AG09309 (cell line): ENCODE measurements around the gene SNAPC4.

Experiments
- DNase-seq: peaks from one replicate; pipeline ENCODE4 v3.0.0-alpha.2; 2010; ENCODE audit warnings: low read depth
- H3K4me3 ChIP-seq: 2 replicates; pipeline ENCODE4 v1.5.1; 2011; ENCODE audit warnings: mild to moderate bottlenecking, low read depth, low read length, moderate library complexity; ENCODE audit not compliant: control insufficient read depth
- TF ChIP-seq, protein P1 (sequence below): IDR thresholded peaks from 2 replicates; pipeline ENCODE4 v1.5.1; 2011; ENCODE audit warnings: mild to moderate bottlenecking, low read depth, low read length, inconsistent platforms; ENCODE audit not compliant: insufficient read depth, control insufficient read depth; ENCODE audit errors: missing control alignments

The SNAPC4 gene

DNA sequence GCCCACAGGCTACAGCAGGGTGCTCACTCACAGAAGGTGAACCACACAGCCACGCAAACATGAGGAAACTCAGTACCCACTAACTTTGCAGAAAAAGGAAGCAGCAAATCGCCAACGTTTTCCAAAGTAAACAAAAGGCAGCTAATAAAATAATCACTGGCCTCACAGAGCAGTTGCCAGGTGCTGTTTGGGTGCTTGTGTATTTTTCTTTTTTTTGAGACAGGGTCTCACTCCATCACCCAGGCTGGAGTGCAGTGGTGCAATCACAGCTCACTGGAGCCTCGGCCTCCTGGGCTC is 3.8 kb downstream of the SNAPC4 start:
- TF ChIP-seq, protein P1, sequence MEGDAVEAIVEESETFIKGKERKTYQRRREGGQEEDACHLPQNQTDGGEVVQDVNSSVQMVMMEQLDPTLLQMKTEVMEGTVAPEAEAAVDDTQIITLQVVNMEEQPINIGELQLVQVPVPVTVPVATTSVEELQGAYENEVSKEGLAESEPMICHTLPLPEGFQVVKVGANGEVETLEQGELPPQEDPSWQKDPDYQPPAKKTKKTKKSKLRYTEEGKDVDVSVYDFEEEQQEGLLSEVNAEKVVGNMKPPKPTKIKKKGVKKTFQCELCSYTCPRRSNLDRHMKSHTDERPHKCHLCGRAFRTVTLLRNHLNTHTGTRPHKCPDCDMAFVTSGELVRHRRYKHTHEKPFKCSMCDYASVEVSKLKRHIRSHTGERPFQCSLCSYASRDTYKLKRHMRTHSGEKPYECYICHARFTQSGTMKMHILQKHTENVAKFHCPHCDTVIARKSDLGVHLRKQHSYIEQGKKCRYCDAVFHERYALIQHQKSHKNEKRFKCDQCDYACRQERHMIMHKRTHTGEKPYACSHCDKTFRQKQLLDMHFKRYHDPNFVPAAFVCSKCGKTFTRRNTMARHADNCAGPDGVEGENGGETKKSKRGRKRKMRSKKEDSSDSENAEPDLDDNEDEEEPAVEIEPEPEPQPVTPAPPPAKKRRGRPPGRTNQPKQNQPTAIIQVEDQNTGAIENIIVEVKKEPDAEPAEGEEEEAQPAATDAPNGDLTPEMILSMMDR = no peak
- DNase-seq = no peak
- H3K4me3 ChIP-seq = no peak overlapping the region

DNA sequence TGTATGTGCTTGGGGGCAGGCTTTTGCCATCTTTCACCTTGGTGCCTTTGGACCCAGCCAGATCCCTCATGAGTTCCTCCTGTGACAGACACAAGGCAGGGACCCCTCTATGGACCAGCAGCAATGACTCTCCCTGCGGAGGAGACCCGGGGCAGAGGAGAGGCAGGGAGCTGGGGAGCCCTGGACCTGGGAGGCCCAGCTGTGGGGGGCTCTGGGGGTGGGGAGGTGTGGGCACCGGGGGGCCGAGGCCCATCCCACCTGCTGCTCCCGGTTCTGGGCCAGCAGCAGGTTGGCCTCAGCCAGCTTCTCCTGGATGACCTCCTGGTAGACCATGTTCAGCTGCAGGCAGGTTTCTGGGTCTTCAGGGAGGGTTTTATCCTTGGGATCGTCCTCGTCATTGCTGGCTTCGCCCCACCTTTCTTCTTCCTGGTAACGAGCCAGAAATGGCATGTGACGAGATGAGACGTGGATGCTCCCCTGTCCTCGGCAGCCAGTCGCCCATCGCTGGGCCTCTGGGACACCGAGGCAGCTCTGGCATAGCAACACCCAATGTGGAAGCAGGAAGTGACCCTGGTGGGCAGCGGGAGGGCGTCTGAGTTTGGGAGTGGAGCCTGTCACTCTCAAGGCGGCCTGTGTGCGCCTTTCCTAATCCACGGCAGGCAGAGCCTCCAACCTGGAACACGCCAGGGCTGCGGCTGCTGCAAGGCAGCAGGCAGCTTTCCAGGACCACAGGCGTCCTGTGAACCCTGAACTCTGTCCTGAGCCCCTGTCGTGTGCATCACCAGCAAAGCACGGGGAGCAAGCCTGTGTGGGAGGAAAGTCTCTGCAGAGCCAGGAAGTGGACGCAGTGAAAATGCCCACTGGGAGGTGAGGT is 4.4 kb downstream of the SNAPC4 start:
- no peak for DNase-seq
- H3K4me3 ChIP-seq = no peak overlapping the region
- TF ChIP-seq, protein P1 = no peak

DNA sequence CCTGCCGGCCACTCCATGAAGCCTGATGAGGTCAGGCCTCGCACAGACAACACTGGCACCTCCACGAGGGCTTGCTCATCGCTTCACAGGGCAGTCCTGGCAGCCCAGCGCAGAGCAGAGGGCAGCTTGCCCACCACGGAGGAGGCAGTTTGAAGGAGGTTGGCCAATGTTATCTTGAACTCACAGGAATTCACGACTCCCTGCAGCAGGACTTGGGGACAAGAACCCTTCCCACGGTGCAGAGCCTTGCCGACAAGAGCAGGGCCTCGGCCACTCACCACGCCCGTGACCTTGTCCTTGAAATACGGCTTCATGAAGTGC is 5.0 kb downstream of the SNAPC4 start:
- no peak overlapping the region for H3K4me3 ChIP-seq
- TF ChIP-seq, protein P1 = no peak
- no peak for DNase-seq

DNA sequence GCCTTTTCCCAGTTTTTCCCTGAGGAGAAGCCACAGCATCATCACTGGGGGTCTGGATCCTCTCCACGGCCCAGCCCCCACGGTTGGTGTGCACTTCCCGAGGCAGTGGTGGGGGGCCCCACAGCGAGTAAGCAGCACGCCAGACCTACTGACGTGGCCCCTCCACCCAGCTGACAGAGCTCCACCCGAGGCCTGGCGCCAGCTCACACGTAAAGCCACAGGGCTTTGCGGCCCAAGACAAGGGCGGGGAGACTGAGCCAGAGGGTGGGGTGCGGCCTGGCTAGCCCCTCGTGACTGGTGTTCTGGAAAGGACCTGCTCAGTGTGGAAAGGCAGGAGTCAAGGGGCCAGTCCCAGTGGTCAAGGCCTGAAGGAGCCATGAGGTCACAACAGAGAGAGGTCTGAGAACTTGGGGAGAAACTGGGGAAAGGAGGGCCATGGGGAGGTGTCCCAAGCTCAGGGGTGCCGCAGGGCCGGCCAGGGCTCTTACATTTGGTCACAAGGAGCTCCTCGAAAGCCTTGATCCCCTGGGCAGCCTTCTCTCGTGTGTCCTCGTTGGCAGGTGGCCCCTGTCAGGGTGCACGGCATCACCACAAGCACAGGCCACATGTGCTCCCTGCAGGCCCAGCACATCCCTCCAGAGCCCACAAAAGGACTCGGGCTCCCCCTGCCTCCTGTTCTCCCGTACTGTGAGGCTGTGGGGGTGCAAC is 5.5 kb downstream of the SNAPC4 start:
- DNase-seq = no peak

DNA sequence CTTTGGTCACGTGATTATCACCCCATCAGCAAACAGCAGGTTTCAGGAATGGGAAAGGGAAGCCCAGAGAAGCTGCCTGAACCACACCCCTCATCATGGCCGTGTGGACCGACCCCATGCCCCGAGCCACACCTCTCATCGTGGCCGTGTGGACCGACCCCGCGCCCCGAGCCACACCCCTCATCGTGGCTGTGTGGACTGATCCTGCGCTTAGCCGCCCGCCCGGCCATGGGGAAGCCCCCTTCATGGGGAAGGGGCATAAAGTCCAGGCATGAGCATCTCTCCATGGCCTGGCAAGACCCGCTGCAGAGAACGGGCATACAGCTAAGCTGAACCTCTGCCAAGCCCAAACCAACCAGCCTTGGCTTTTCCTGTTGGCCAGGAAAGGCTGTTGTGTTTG is 6.4 kb downstream of the SNAPC4 start:
- DNase-seq = no peak
- TF ChIP-seq, protein P1 = no peak
- H3K4me3 ChIP-seq = no peak overlapping the region

More for the DNA sequence above, 5.5 kb downstream of the SNAPC4 start:
- H3K4me3 ChIP-seq = no peak overlapping the region
- TF ChIP-seq, protein P1 = no peak

DNA sequence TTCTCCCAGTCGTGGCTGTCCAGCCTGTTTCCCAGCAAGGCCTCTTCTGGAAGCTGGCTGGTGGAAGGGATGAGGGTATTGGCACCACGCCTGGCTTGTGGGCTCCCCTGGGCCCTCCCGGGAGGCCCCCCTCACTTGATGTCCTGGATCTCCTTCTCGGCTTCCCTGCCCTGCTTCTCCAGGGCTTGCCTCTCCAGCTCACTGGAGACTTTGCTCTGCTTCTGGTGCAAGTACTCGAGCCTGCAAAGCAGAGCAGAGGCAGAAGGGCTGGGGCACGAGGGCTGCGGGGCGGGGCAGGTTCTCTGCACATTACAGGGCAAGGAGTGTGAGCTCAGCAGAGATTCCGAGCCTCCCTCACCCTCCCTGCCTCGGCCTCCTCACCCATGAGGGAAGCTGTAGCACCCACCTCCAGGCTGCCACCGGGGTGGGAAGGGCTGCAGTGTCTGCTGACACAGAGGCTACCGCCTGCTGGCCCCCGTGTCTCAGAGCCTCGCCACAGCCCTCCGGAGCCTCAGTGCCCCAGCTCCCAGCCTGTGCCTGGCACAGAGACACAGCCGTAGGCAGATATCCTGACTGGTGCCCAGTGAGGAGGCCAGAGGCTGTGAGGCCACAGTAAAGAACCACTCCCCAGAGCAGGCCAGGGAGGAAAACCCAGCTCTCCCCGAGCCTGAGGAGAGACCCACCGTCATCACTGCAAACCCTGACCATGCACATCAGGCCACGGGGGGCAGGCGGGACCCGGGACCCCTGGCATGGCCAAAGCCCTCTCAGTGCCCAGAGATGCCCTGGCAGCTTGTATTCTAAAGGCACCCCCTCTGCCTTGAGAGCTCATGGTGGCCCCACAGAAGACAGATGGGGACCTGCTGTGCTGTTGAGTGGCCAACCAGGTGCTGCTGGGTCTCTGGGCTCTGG is 7.2 kb downstream of the SNAPC4 start:
- TF ChIP-seq, protein P1 = no peak
- H3K4me3 ChIP-seq = no peak overlapping the region
- DNase-seq = no peak
